Thymus (tissue), 14 donors: ENCODE measurements around the gene VPS39. TPM values are rescaled to one million over a fixed set of nuclear protein-coding genes. Genes with fewer than 3 reads are reported as not detected.

Source experiments
- DNase-seq, 9 donors: peaks; one replicate each; pipeline ENCODE4 v3.0.0-alpha.2; 2013; ENCODE audit warnings: low spot score in 9 of 9, low read depth in 6 of 9, missing footprints in 1 of 9
- H3K27ac ChIP-seq, 2 donors: one replicate each; pipeline ENCODE4 v1.5.1; 2013; ENCODE audit warnings: control low read depth in 1 of 2, low read depth in 1 of 2, low read length in 1 of 2, mild to moderate bottlenecking in 1 of 2, moderate library complexity in 1 of 2
- H3K27me3 ChIP-seq, 2 donors: one replicate each; pipeline ENCODE4 v1.5.1; 2013; ENCODE audit warnings: low read length in 1 of 2; ENCODE audit not compliant: control insufficient read depth in 2 of 2, insufficient read depth in 1 of 2
- H3K36me3 ChIP-seq, 2 donors: one replicate each; pipeline ENCODE4 v1.5.1; 2013; ENCODE audit warnings: low read length in 1 of 2, mild to moderate bottlenecking in 1 of 2, moderate library complexity in 1 of 2; ENCODE audit not compliant: control insufficient read depth in 2 of 2, insufficient read depth in 2 of 2
- H3K4me1 ChIP-seq, 2 donors: one replicate each; pipeline ENCODE4 v1.5.1; 2013; ENCODE audit warnings: low read length in 2 of 2; ENCODE audit not compliant: control insufficient read depth in 2 of 2, insufficient read depth in 2 of 2
- H3K4me3 ChIP-seq, 2 donors: one replicate each; pipeline ENCODE4 v1.5.1; 2013; ENCODE audit warnings: low read length in 2 of 2, control low read depth in 1 of 2, mild to moderate bottlenecking in 1 of 2
- H3K9me3 ChIP-seq, 2 donors: one replicate each; pipeline ENCODE4 v1.5.1; 2013; ENCODE audit warnings: low read length in 1 of 2, mild to moderate bottlenecking in 1 of 2; ENCODE audit not compliant: control insufficient read depth in 2 of 2, insufficient read depth in 1 of 2
- WGBS: extraction: QIAGEN DNeasy Blood & Tissue Kit; methylation state at CpG from one replicate; pipeline ENCODE4 v1.1.7; 2013; 5-methylcytosine and 5-hydroxymethylcytosine counted together
- long read RNA-seq, 10 donors: transcript quantifications; one replicate each; lab custom pipeline, GENCODE V29; 2026
- polyA plus RNA-seq: library from polyadenylated mRNA; stranded (reverse); fragments of 200-250 nt; gene quantifications from one replicate; pipeline ENCODE4 v1.2.3, GENCODE V29; 2013
- total RNA-seq: library from RNA; stranded (reverse); fragments of 120-200 nt; gene quantifications from one replicate; pipeline ENCODE4 v1.2.4, GENCODE V29; 2013
- donor health status: healthy.

VPS39 gene, protein sequence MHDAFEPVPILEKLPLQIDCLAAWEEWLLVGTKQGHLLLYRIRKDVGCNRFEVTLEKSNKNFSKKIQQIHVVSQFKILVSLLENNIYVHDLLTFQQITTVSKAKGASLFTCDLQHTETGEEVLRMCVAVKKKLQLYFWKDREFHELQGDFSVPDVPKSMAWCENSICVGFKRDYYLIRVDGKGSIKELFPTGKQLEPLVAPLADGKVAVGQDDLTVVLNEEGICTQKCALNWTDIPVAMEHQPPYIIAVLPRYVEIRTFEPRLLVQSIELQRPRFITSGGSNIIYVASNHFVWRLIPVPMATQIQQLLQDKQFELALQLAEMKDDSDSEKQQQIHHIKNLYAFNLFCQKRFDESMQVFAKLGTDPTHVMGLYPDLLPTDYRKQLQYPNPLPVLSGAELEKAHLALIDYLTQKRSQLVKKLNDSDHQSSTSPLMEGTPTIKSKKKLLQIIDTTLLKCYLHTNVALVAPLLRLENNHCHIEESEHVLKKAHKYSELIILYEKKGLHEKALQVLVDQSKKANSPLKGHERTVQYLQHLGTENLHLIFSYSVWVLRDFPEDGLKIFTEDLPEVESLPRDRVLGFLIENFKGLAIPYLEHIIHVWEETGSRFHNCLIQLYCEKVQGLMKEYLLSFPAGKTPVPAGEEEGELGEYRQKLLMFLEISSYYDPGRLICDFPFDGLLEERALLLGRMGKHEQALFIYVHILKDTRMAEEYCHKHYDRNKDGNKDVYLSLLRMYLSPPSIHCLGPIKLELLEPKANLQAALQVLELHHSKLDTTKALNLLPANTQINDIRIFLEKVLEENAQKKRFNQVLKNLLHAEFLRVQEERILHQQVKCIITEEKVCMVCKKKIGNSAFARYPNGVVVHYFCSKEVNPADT
- total RNA-seq, result 31.5 TPM
- 53.1 TPM for polyA plus RNA-seq
- long read RNA-seq, donor 1, full-length matches to known transcripts, result 8 of 8 reads
- long read RNA-seq, donor 1, partial matches to known transcripts, result 0 of 8 reads
- long read RNA-seq, donor 1, other reads (novel, unspliced or antisense), result 0 of 8 reads
- long read RNA-seq, donor 2, result 0 reads
- long read RNA-seq, donor 3, full-length matches to known transcripts, result 40 of 40 reads
- long read RNA-seq, donor 3, partial matches to known transcripts, result 0 of 40 reads
- long read RNA-seq, donor 3, other reads (novel, unspliced or antisense), result 0 of 40 reads
- long read RNA-seq, donor 4, full-length matches to known transcripts, result 22 of 22 reads
- long read RNA-seq, donor 4, partial matches to known transcripts, result 0 of 22 reads
- long read RNA-seq, donor 4, other reads (novel, unspliced or antisense), result 0 of 22 reads
- long read RNA-seq, donor 5, full-length matches to known transcripts, result 41 of 41 reads
- long read RNA-seq, donor 5, partial matches to known transcripts, result 0 of 41 reads
- long read RNA-seq, donor 5, other reads (novel, unspliced or antisense), result 0 of 41 reads
- long read RNA-seq, donor 6, full-length matches to known transcripts, result 25 of 32 reads
- long read RNA-seq, donor 6, partial matches to known transcripts, result 7 of 32 reads
- long read RNA-seq, donor 6, other reads (novel, unspliced or antisense), result 0 of 32 reads
- long read RNA-seq, donor 7, full-length matches to known transcripts, result 25 of 25 reads
- long read RNA-seq, donor 7, partial matches to known transcripts, result 0 of 25 reads
- long read RNA-seq, donor 7, other reads (novel, unspliced or antisense), result 0 of 25 reads
- long read RNA-seq, donor 8, transcript VPS39-214 (1 exons, 2,835 nt), result major isoform, 12 of 14 reads
- long read RNA-seq, donor 8, partial matches to known transcripts, result 0 of 14 reads
- long read RNA-seq, donor 8, other reads (novel, unspliced or antisense), result 0 of 14 reads
- long read RNA-seq, donor 9, full-length matches to known transcripts, result 15 of 15 reads
- long read RNA-seq, donor 9, partial matches to known transcripts, result 0 of 15 reads
- long read RNA-seq, donor 9, other reads (novel, unspliced or antisense), result 0 of 15 reads
- long read RNA-seq, donor 10, full-length matches to known transcripts, result 25 of 25 reads
- long read RNA-seq, donor 10, partial matches to known transcripts, result 0 of 25 reads
- long read RNA-seq, donor 10, other reads (novel, unspliced or antisense), result 0 of 25 reads

DNA sequence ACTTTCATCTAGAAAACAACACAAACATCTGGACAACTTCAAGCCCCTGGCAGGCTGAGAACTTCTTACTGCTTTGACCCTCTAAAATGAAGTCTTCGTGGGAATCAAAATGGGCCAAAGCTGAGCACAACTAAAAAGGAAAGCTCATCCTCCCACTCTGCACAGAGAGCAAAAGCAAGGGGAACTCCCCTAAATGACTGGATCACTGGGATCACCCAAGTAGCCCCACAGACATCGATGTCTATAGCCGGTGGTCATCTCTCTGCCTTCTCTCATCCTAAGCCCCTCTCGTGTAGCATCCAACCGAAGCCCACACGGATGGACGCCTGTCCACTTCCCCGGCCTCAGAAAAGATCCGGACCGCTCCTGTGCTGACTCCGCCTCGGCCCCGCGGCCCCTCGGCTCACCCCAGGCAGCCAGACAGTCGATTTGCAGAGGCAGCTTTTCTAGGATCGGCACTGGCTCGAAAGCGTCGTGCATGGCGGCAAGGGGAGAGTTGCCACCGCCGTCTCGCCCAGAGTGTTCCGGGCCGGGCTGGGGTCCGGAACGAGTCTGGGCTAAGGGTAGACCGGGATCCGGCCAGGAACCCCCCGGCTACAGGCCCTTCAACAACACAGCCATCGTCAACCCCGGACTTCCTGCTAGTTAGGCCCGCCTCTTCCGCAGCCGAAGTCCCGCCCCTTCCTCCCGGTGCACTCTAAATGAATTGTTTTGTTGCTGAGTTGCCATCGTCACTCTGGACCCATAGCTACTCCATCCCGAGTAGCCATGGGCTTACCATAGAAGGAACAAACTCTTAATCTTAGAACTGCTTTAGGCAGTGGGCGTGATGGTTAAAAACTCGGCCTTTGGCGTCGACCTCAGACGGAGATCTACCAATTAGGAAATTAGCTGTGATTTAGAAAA lies at the start of gene VPS39:
TSS of gene VPS39 (minus strand) at position 631 of the 906 bp plus-strand sequence. CDS start at position 480, 151 bp downstream.
- Histone ChIP-seq H3K4me1 (peaks cover 11 to 16% of the 10 kb centered on the region in 2 donors), H3K36me3 (peaks cover 17 to 23% of the 10 kb centered on the region in 2 donors), H3K4me3 (peak within 1 kb of the TSS; percentile 96 to 99), H3K27ac (peak within 1 kb of the TSS; percentile 67 to 87), H3K27me3 (no peaks in the 10 kb centered on the region), H3K9me3 (peaks cover 0 to 4% of the 10 kb centered on the region in 2 donors)
- WGBS, result 2% methylated on average over 45 of the region's 45 CpGs
- peak; percentile 48 to 88 (median 75) for DNase-seq

DNA sequence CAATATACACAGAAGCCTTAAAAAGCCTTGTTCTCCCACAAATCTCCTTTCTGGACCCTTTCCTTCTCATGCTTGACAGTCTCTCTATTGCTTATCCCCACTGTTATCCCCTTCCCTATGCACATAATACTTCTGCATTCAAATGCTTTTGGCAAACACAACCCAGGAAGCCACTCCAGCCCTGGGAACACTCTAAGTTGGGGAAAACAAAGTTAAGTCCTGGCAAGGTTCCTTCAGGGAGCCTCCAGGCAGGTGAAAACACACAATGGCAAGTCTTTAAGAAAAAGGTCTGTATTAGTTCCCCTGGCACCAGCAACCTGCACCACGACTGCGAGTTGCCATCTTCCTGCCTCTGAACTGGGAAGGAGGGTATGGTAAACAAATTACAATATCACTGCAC lies 45.2 kb upstream of the VPS39 start:
- DNase-seq, result no peak
- Histone ChIP-seq H3K27ac (no peak overlapping the region), H3K4me3 (no peak overlapping the region), H3K27me3 (no peaks in the 10 kb centered on the region), H3K9me3 (peaks cover 0 to 12% of the 10 kb centered on the region in 2 donors), H3K4me1 (no peaks in the 10 kb centered on the region), H3K36me3 (peaks cover 19 to 32% of the 10 kb centered on the region in 2 donors)
- 98% methylated on average over 2 of the region's 2 CpGs for WGBS

DNA sequence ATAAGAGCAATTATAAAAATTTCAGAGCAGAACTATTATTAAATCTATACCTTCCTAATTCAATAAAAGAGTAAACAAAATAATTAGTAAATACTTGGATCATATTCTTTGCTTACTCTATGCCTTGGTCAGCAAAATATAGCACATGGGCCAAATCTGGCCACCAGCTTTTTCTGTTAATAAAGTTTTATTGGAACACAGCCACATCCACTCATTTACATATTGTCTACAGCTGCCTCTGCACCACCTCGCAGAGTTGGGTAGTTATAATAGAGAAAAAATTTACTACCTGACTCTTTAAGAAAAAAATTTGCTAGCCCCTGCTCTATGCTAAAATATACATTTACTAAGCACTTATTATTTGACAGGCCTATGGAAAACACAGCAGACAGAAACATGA lies 32.7 kb upstream of the VPS39 start:
- WGBS, result 99% methylated on average over 1 of the region's 1 CpG
- H3K4me3 ChIP-seq, result no peak overlapping the region
- H3K4me1 ChIP-seq, result no peaks in the 10 kb centered on the region
- H3K9me3 ChIP-seq, result no peaks in the 10 kb centered on the region
- peaks cover 21 to 42% of the 10 kb centered on the region in 2 donors for H3K36me3 ChIP-seq
- no peak for DNase-seq
- no peak overlapping the region for H3K27ac ChIP-seq
- H3K27me3 ChIP-seq, result no peaks in the 10 kb centered on the region

DNA sequence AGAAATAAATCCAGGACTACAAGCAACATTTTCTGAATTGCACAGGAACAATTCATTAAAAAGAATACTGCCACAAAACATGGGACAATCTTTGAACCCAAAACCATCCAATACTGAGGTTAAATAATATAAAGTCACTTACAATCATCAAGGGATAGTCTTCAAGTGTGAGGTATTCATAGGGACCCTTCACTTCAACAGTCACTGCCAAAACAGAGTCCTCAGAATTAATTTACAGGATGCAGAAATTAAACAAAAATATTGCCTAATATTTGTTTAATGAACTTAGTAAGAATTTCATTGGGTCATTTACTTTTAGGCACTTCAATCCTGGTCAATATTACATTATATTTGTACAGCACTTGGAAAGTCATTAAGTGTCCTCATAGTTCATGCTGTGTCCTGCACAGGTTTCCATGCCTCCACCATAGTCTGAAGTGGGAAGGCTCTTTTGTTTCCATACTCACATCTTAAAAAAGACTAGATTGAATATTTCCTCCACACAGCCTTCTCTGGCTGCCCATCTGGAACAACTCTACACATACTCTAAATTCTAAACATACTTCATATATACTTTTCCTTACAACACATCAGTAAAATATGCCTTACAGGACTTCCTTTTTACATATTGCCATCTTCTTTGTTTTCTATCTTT lies 31.6 kb upstream of the VPS39 start:
- H3K36me3 ChIP-seq, result peaks cover 25 to 52% of the 10 kb centered on the region in 2 donors
- no peak overlapping the region for H3K4me3 ChIP-seq
- H3K27me3 ChIP-seq, result no peaks in the 10 kb centered on the region
- no peak overlapping the region for H3K27ac ChIP-seq
- H3K9me3 ChIP-seq, result no peaks in the 10 kb centered on the region
- no peaks in the 10 kb centered on the region for H3K4me1 ChIP-seq
- no peak for DNase-seq

DNA sequence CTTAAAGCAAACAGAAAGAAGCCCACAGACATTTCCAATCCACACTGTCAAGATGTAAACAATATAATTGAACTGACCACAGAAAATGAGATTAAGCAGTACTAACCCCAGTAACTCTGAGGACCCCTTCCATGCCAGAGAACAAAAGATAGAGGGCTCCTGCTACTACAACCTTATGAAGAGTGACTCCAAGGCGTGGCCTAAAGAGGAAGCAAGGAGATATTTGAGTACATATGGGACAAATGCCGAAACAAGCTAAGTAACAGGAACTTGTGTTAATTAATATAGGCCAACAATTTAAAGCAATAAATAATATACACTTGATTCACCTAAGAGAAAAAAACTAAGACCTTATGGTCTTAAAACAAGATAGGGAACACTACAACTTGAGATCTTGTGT lies 25.0 kb upstream of the VPS39 start:
- H3K27ac ChIP-seq, result no peak overlapping the region
- DNase-seq, result no peak
- WGBS, result 97% methylated on average over 2 of the region's 2 CpGs
- H3K4me1 ChIP-seq, result no peaks in the 10 kb centered on the region
- peaks cover 37 to 55% of the 10 kb centered on the region in 2 donors for H3K36me3 ChIP-seq
- H3K9me3 ChIP-seq, result no peaks in the 10 kb centered on the region
- no peak overlapping the region for H3K4me3 ChIP-seq
- H3K27me3 ChIP-seq, result no peaks in the 10 kb centered on the region

DNA sequence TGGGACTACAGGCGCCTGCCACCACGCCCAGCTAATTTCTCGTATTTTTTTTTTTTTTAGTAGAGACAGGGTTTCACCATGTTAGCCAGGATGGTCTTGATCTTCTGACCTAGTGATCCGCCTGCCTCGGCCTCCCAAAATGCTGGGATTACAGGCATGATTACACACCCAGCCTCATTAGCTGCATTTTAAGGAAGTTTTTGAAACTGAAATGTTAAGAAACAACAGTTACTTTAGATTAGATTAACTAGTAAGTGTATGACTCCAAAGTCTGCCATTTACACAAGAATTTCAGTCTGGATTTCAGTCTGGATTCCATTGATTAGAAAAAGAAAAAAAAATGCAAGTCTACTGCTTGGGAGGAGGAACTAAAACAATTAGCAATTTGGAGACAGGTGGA lies 24.5 kb upstream of the VPS39 start:
- Histone ChIP-seq H3K27me3 (no peaks in the 10 kb centered on the region), H3K9me3 (no peaks in the 10 kb centered on the region), H3K4me3 (no peak overlapping the region), H3K4me1 (no peaks in the 10 kb centered on the region), H3K36me3 (peaks cover 35 to 53% of the 10 kb centered on the region in 2 donors), H3K27ac (no peak overlapping the region)
- 72% methylated on average over 5 of the region's 5 CpGs for WGBS
- no peak for DNase-seq

DNA sequence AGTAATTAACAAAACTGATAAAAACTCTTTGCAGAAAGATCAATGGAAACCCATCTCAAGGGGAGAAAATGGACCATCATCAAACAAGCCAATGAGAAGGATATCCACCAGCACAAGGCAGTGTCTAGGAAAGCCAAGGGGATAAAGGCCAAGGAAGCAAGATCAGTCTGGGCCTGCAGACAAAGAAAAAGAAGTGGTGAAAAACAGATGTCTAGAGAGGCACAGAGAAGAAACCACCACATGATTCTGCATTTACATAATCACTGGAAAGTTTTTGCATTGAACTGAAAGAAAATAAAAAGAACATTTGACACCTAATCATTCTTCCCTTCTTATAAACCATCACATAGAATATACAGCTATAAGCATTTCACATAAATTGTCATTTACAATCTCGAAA lies 23.0 kb upstream of the VPS39 start:
- Histone ChIP-seq H3K9me3 (no peaks in the 10 kb centered on the region), H3K27me3 (no peaks in the 10 kb centered on the region), H3K36me3 (peaks cover 33 to 57% of the 10 kb centered on the region in 2 donors), H3K4me3 (no peak overlapping the region), H3K4me1 (no peaks in the 10 kb centered on the region), H3K27ac (no peak overlapping the region)
- 96% methylated on average over 1 of the region's 1 CpG for WGBS
- no peak for DNase-seq
